ENCODE data around the gene LRP2.

DNA sequence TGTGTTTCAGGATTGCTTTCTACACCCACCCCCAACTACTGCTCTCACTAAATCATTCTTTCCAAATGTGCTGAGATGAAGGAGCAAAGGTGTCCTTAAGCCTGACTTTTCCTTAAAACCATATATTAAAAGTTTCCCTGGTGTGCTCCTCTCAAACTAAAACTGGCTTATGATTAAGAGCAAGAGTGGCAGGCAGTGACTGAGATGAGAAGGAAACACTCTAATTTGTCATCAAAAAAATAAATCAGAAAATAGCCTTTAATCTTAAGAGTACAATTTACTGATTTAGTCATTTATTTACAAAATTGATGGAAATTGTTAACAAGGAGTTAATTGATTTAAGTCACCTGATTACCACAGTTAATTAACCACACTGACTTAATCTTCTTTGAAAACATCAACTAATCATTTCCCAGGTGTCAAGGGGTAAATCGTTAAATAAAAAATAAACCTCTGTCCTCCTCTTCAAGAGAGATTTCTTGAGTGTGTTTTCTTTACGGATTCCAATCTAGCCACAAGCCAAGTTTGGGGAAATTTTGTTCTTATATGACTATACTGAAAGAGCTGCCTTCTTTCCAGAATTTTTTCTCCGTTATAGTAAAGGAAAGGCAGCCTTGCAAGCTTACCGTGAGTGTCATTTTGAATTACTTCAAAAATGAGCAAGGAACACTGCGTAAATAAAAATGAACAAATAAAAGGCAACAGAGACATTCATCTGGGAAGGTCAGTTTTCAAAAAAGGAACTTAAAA lies 17.4 kb downstream of the LRP2 start:
- TF ChIP-seq YY1 (IDR thresholded peaks at IDR 0.05; ENCODE audit: low read depth, low read length) (no peak), MAFK (IDR thresholded peaks at IDR 0.05; ENCODE audit: low read depth, low read length) (no peak)
- TF ChIP-seq, protein P1, sequence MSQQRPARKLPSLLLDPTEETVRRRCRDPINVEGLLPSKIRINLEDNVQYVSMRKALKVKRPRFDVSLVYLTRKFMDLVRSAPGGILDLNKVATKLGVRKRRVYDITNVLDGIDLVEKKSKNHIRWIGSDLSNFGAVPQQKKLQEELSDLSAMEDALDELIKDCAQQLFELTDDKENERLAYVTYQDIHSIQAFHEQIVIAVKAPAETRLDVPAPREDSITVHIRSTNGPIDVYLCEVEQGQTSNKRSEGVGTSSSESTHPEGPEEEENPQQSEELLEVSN (IDR thresholded peaks at IDR 0.05), result no peak
- TF ChIP-seq, protein P2, sequence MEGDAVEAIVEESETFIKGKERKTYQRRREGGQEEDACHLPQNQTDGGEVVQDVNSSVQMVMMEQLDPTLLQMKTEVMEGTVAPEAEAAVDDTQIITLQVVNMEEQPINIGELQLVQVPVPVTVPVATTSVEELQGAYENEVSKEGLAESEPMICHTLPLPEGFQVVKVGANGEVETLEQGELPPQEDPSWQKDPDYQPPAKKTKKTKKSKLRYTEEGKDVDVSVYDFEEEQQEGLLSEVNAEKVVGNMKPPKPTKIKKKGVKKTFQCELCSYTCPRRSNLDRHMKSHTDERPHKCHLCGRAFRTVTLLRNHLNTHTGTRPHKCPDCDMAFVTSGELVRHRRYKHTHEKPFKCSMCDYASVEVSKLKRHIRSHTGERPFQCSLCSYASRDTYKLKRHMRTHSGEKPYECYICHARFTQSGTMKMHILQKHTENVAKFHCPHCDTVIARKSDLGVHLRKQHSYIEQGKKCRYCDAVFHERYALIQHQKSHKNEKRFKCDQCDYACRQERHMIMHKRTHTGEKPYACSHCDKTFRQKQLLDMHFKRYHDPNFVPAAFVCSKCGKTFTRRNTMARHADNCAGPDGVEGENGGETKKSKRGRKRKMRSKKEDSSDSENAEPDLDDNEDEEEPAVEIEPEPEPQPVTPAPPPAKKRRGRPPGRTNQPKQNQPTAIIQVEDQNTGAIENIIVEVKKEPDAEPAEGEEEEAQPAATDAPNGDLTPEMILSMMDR (IDR thresholded peaks at IDR 0.05; ENCODE audit: control extremely low read depth in 1 of 3, insufficient read depth in 1 of 3, low read depth in 1 of 3, low read length in 3 of 3), result no peak

All from H1 (cell line).